GM18870 (cell line): ENCODE data around the gene NES.

Experiments used
- ATAC-seq: cut with Tn5 transposase; IDR thresholded peaks from one replicate; pipeline ENCODE4 v1.9.1; 2021; ENCODE audit warnings: moderate library complexity; ENCODE audit not compliant: unreplicated experiment

The NES gene

GRCh38 chr1:156682166-156682890, 5.1 kb upstream of the NES start:
- ATAC-seq: no peak

- no peak for ATAC-seq
These were observed 4.2 kb upstream of the NES start for GRCh38 chr1:156681196-156681960.

GRCh38 chr1:156680056-156680455, 2.8 kb upstream of the NES start:
- no peak for ATAC-seq

GRCh38 chr1:156677616-156678596, 699 bp upstream of the NES start:
- no peak for ATAC-seq

GRCh38 chr1:156676114-156676819, 940 bp downstream of the NES start:
- no peak for ATAC-seq

GRCh38 chr1:156675210-156676113, 1.7 kb downstream of the NES start:
- no peak for ATAC-seq

GRCh38 chr1:156673387-156674121, 3.7 kb downstream of the NES start:
- no peak for ATAC-seq

GRCh38 chr1:156671804-156672203, 5.4 kb downstream of the NES start:
- ATAC-seq: no peak

- no peak for ATAC-seq
These were observed 6.4 kb downstream of the NES start for GRCh38 chr1:156670791-156671190.

- ATAC-seq: no peak
These were observed 6.8 kb downstream of the NES start for GRCh38 chr1:156670359-156670758.

- ATAC-seq: no peak
These were observed 7.4 kb downstream of the NES start for GRCh38 chr1:156669794-156670193.

GRCh38 chr1:156668801-156669637, 8.2 kb downstream of the NES start:
- ATAC-seq: no peak

- no peak for ATAC-seq
These were observed 9.1 kb downstream of the NES start for GRCh38 chr1:156667968-156668709.

GRCh38 chr1:156667610-156667967, 9.6 kb downstream of the NES start:
- ATAC-seq: no peak

GRCh38 chr1:156666862-156667609, 10.2 kb downstream of the NES start:
- no peak for ATAC-seq

- ATAC-seq: no peak
These were observed 11.7 kb downstream of the NES start for GRCh38 chr1:156665539-156665938.
